Activated CD4-positive, CD25-positive, alpha-beta regulatory T cell treated with anti-CD3 and anti-CD28 coated beads, Interleukin-2, amount 50 U/mL, for 72 hours (primary cell): Measurements from ENCODE around the gene UPK3A.
"Not testable (repeated sequence)": the region's sequence is repeated elsewhere in the genome, so short reads cannot be mapped to it uniquely, and the experiment has no call there.

Experiments
- DNase-seq: peaks from one replicate; pipeline ENCODE4 v3.0.0; 2021

The UPK3A gene

DNA sequence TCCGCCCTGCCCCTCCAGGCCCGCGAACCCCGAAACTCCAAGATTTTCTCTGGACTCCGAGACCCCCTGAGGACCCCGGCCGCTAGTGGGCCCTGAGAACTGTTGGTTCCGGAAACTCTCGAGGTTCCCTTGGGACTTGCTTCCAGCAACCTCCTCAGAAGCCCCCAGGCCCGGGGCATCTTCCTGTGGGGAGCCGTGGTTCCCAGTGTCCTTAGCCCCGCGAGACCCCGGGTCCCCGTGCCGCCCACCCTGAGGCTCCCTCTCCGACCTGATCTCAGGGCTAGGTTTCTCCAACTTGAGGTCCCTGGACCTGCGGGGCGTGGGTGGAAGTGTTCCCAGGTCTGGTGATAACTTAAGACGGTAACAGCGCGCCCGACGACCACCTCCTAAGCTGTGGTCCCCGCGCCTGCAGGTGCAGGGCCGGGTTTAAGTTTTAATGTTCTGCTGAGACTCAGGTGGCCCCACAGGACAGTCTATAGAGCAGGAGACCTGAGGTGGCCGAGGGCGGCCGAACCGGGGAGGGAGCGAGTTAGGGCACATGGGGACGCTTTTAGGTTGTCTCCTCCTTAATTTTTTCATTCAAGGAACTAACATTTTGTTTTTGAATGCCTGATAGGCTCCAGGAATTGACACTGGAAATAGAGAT lies 25.7 kb downstream of the UPK3A start:
- DNase-seq = peak; percentile 36

DNA sequence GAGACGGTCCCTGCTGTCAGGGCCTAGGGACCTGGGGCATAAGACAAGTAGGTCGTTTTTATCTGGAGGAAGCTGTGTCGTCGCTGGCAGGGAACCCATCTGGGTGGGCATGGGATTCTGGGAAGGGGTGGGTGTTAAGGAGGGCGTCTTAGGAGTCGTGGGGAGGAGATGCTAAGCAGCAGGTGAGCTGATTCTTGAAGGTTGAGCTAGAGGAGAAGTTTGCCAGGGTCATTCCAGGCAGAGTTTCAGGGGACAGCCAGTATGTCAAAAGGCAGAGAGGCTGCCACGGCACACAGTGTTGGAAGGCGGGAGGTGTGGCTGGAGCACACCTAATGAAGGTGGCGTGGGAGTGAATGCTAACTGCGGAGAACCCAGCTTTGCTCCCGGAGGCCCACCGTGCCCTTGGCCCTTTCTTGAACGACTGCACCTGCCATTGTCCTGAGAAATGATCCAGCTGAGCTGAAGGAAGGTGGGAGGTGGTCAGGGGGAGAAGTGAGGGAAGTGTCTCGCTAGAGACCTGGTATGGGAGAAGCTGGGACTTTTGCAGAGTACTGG lies 26.3 kb downstream of the UPK3A start:
- no peak for DNase-seq

DNA sequence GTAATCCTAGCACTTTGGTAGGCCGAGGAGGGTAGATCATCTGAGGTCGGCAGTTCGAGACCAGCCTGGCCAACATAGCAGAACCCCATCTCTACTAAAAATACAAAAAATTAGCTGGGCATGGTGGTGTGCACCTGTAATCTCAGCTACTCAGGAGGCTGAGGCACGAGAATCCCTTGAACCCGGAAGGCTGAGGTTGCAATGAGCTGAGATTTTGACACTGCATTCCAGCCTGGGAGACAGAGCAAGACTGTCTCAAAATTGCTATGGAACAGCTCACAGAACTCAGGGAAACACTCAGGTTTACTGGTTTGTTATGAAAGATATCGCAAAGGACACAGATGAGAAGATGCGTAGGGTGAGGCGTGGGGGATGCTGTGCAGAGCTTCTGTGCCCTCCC lies 27.7 kb downstream of the UPK3A start:
- DNase-seq = no peak

DNA sequence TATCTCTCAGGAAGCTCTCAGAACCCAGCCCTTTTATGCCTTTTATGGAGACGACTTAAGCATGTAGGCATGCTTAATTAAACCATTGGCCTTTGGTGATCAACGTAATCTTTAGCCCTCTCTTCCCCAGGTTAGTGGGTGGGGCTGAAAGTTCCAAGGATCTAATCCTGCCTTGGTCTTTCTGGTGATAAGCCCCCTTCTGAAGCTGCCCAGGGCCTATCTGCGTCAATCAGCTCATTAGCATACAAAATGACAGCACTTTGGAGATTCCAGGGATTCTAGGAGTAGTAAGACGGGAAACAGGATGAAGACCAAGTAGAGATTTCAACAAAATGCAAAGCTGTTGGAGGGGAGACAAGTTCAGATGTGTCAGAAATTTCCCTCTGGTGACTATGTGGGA lies 28.1 kb downstream of the UPK3A start:
- DNase-seq = no peak

DNA sequence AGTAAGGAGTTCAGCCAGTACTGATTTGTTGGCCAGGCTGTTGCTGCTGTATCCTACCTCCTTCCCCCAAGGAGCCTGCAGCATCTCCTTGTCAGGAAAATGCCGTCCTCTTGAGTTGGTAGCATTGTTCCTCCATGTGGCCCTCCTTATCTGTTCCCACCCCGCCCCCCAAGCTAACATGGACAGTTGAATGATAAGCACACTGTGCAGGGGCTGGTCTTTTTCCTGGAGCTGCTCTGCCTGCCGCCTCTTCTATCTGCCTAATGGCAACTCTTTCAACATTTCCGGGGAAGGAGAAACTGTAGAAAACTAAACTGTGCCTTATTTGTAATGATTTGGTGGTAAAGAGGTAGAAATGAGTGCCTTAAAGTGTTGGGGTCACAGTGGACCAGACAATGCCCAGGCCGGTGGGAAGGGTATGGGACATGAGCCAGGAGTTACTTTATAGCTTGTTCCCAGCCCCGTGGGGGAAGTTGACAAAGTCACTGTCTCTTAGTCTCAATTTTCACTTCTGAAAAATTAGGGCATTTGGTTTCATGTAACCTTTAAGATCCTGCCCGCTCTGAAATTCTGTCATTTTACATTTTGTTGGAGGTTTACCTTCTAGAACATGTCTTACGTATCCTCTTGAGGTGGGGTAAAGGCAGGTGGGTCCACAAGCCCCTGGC lies 29.4 kb downstream of the UPK3A start:
- DNase-seq = no peak

DNA sequence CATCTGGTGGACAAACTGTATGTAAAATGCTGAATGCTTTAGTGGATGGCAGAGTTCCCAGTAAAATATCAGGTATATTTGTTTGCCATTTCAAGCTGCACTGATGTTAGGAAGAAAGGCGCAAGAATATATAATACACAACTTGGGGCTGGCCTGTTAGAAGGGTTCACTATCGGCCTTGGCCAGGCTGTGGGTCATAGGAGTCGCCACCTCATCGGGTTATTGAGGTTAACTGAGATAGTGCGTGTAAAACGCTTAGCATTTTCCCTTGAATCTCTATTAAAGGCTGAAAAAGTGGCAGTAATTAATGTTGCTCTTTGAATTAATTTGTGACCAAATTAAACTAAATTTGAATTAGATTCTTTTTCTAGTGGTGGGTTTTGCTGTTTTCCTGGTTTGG lies 30.0 kb downstream of the UPK3A start:
- DNase-seq = no peak

DNA sequence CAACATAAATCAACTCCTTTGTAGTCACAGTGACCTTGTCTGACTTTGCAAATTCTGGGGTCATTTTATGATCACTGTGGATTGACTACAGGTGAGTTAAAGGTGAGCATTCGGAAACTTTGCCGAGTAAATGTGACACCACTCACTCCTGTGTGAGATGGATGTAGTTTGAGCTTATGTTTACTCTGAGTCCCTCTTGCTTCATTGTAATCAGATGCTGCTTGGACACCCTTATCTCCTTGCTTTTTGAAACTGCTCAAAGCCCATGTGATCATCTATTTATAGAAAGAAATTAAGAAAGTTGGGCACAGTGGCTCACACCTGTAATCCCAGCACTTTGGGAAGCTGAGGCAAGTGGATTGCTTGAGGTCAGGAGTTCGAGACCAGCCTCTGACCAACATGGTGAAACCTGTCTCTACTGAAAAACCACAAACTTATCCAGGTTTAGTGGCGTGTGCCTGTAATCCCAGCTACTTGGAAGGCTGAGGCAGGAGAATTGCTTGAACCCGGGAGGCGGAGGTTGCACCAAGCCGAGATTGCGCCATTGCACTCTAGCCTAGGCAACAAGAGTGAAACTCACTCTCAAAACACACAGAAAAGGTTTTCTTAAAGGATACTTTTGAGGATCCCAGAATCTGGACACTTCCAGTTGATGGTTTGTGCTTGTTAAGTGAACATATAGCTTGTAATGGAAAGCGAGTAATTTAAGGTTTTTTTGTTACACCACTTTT lies 32.2 kb downstream of the UPK3A start:
- no peak for DNase-seq

DNA sequence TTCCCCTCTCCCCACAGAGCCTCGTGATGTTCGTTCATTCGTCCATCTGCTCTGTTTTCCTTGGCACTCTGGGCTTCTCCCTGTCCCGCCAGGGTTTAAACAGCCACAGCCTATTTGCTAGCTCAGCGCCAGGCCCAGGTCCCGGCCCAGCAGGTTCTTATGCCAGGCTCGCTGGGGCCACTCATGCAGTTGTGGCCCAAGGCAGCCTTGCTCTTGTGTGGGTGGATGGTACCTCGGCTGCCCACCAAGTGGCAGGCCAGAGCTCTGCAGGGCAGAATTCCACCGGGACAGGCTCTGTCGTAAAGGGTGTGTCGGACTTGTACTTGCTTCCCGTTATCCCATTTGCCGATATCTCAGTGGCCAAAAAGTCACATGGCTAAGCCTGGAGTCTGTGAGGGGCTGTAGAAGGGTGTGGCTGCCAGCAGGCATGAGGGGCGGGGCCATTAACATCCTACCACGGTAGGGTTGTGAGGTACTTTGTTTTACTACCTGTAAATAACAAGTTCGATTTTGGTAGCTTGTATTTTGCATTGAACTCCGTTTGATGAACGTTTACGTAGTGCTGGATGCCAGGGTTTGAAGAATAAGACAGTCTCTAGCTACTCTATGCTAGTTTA lies 32.9 kb downstream of the UPK3A start:
- no peak for DNase-seq

DNA sequence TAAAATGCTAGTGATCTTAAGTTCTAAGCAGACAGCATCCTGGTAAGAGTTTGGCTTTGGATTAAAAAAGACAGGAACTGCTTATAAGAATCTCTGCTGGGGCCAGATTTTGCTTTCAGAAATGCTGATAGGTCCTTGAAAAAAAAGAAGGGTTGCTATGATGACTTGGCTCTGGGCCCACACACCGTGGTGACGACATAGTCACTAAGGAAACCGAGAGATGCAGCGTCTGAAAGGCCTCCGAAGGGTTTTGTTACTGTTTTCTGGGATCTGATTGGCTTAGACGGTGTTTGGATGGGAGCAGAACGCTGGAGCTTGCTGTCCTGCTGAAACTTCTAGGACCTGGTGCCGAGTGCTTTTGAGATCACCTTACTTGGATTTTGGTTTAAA lies 33.4 kb downstream of the UPK3A start:
- DNase-seq = peak; percentile 71

DNA sequence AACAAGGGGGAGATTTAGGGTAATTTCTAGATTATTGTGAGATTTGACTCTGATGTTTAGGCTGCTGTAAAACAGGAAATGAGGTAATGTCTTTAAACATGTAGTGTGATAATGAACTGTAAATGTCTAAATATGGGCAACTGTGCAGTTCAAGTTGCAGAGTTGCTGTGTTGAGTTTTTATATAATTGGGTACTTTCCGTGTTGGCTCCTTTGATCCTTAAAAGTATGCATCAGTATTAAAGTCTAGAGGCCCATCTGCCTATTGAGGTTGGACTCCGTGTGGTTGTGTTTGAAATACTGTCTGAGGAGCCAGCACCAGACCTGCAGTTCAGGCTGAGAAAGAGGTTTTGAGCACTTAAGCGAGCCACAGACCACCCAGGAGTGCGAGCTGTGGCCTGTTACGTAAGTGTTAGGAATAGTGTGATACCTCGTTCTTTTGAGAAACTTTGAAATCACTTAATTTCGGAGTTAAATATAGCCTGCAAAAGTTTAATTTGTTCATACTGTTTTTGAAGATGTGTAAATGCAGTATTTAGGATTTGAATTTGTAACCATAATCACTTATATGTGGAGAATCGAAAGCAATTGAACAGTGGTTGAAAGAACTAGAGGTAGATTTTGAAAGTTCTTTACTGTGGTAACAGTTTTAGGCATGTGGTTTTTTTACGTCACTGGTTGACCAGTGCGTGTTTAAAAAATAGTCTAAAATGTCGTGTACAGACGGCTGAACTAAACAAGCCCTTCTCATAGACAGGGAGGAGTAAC lies 34.0 kb downstream of the UPK3A start:
- peak; percentile 41 for DNase-seq

DNA sequence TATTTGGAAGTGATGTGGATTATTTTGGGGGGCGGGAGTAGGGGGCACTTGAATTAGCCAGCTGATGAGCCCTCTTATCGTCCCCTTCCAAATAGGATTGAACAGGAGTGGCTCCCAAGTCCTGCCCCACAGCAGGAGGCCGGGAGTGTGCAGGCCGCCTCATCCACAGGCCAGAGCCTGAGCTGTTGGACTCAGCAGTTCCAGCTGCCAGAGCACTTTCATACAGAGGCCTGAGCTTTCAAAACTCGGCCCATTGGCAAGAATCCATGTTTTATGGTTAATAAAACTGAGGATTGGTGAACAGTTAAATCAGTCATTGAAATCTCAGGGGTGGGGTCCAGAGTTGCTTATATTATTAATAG lies 34.6 kb downstream of the UPK3A start:
- no peak for DNase-seq

DNA sequence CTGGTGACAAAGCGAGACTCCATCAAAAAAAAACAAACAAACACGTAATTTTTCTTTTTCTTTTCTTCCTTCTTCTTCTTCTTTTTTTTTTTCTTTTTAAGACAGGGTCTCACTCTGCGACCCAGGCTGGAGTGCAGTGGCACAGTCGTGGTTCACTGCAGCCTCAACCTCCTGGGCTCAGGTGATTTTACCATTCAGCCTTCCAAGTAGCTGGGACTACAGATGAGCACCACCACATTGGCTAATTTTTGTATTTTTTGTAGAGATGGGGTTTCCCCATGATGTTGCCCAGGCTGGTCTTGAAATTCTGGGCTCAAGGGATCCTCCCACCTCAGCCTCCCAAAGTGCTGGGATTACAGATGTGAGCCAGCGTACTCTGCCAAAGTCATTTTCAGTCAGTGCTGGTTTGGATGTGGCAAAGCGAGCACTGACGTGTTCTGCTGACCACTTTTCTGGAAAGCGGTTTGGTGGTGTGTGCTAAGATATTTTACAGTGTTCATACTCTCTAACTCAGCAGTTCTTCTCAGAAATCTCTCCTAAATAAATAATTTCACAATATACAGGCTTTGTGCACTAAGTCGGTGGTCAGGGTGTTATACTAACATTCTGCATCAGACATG lies 35.7 kb downstream of the UPK3A start:
- DNase-seq = no peak

DNA sequence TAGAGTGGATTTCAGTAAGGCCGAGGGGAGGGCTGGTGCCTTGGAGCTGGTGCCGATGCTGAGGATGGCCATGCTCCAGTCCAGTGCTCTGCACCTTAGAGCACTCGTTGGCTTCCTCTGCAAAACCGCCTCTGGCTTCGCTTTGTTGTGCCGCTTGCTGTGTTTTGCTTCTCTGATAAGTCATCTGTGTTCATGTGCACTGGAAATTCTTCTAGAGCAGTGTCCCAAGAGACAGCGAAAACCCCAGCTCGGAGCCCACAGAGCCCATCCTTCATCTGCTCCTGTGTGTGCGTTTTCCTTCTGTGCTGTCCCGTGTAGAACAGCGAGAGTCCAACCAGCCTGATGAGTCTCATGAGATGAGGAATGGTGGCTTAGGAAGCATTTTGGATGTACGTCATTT lies 37.1 kb downstream of the UPK3A start:
- no peak for DNase-seq

DNA sequence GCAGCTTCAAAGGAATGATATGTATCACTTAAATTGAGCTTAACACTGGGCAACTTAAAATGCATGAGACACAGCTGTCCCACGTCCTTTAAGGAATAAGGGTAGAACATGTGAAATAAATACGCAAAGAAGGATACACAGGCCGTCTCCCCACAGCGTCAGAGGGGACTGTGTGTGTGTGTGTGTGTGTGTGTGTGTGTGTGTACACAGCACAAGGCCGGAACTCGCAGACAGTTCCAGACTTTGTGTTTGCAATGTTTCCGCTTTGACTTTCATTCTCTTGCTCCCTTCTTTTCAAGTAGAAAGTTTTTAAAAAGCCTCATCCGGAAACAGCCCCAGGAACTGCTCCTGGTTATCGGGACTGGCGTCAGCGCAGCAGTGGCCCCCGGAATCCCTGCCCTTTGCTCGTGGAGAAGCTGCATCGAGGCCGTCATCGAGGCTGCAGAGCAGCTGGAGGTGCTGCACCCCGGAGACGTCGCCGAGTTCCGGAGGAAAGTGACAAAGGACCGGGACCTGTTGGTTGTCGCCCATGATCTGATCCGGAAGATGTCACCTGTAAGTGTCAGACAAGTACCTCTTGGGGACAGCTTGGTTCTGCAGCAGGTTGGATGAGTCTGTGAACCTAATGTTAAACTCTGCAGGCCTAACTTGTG lies 38.2 kb downstream of the UPK3A start:
- DNase-seq = no peak

DNA sequence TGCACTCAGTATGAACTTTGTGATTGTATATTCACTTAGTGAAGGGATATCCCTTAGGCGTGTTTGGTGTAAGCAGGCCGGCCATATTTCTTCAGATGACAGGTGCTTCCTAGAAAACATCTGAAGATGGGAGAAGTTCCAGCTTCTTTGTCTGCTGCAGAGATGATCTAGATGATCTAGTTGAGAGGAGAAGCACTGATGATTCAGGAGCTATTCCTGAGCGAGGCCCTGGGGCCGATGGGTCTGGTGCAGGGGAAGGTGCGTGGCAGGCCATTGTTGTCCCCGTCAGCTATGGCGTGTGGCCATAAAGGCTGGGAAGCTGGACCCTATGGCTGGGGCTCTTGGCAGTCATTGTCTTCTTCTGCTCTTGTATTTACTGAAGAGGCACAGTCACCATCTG lies 38.9 kb downstream of the UPK3A start:
- no peak for DNase-seq

DNA sequence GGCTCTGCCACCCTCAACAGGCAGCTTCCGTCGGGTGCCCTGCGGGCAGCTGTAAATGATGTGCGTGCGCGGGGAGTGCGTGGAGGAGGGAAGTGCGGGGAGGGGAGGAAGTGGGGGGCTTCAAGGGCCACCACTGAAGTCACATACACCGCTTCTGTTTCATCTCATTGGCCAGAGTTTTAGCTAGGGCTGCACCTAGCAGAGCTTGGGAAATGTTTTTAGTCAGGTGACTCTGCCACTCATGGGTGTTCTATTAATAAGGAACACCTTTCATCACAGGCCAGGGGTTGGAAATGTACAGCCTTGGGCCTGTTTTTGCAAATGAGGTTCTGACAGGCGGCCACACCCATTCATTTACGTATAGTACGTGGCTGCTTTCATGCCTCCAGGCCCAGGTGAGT lies 39.6 kb downstream of the UPK3A start:
- no peak for DNase-seq

DNA sequence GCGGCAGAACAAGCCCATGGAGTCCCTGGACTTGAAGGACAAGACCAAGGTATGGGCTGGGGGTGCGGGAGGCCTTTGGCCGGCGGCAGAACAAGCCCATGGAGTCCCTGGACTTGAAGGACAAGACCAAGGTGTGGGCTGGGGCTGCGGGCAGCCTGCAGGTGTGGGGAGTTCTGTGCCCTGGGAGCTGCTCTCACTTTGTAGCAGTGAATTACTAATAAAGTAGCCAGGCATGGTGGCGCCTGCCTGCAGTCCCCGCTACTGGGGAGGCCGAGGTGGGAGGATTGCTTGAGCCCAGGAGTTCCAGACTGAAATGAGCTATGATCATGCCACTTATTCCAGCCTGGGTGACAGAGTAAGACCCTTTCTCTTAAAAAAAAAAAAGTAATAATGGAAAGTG lies 43.5 kb downstream of the UPK3A start:
- DNase-seq = not testable (repeated sequence)

DNA sequence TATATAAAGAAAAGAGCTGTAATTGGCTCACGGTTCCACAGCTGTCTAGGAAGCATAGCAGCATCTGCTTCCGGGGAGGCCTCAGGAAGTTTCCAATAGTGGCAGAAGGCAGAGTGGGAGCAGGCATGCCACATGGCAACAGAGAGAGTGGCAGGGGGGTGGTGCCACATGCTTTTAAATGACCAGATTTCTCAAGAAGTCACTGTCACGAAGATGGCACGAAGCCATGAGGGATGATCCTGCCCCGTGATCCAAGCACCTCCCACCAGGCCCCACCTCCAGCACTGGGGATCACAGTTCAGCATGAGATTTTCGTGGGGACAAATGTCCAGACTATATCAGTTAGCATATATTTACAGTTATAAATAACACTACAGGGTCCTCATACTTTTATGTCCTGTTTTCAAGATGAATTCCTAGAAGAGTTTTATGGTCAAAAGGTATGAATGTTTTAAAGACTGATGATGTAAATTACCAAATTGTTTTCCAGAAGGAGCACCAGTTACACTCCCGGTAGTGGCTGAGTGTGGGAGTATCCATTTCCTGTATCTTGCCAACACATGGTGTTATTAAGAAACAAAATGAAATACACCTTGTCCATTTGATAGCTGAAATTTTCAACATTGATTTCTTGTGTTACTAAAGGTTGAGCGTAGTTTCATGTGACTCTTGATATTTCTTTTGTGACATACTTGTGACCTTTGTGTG lies 44.2 kb downstream of the UPK3A start:
- no peak for DNase-seq

DNA sequence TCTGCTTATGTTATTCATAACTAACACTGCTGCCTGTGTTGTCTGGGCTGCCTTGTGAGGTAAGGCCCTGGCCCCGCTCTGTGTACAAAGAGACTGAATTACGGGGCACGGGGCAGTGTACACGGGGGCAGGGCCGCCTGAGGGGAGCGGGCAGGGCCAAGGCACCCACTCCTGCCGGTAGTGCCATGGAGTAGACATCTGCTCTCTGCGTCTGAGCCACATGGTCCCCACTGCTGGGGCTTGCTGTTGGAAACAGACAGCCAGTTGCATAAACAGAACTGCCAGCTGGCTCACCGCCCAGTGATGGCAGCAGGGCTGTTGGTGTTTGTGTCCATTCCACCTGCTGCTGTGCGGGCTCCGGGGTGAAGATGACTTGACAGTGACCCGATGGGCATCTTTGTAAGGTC lies 44.8 kb downstream of the UPK3A start:
- DNase-seq = no peak

DNA sequence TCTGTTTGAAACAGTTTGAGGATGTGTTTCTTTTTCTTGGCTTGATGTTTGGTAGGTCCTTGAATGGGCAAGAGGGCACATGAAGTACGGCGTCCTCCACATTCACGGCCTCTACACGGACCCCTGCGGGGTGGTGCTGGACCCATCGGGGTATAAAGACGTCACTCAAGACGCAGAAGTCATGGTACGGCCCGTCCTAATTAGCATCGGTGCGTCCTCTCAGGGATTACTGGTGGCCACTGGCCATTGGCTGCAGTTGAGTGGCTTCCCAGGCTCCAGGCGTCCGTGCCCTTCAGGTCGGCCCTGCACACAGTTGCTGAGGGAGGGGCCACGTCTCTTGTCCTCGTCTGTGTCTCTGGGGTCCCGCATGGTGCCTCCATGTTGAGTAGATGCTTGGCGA lies 45.8 kb downstream of the UPK3A start:
- DNase-seq = no peak

DNA sequence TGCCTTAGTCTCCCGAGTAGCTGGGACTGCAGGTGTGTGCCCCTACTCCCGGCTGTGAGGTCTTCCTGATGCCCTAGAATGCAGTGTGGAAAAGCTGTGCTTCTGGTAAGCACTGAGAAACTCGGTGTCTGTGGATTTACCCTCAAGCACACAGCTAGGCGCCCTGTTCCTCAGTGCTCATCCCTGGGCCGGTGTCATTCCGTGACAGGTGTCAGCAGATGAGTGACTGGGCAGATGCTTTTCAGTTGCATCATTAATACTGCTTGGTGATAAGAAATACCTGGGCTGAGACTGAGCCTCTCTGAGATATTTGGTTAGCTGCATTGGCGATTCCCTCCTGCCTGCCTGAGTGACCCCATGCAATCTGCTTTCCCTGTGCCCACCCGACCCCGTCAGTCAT lies 46.7 kb downstream of the UPK3A start:
- DNase-seq = no peak
